ENCODE measurements around the gene IGFL3.

IGFL3 gene

GRCh38 chr19:46082728-46083050 lies 41.8 kb downstream of the IGFL3 start:
- H2AFZ ChIP-seq (ENCODE audit: low read length): no peak overlapping the region
- H3K4me2 ChIP-seq (ENCODE audit: low read length): no peak overlapping the region
- peaks cover 3% of the 10 kb centered on the region; the same call in 1 of the 2 replicates for H3K27me3 ChIP-seq (ENCODE audit: insufficient read depth, low read length)

GRCh38 chr19:46081928-46082727 lies 42.4 kb downstream of the IGFL3 start:
- no peak overlapping the region for H2AFZ ChIP-seq (ENCODE audit: low read length)
- no peaks in the 10 kb centered on the region for H3K4me1 ChIP-seq (ENCODE audit: insufficient read depth, low read length, severe bottlenecking)
- no peak overlapping the region for H3K4me3 ChIP-seq (ENCODE audit: low read depth, low read length, poor library complexity, severe bottlenecking)
- H3K27ac ChIP-seq (ENCODE audit: low read depth, low read length, poor library complexity, severe bottlenecking): no peak overlapping the region
- no peaks in the 10 kb centered on the region for H3K27me3 ChIP-seq (ENCODE audit: insufficient read depth, low read length)
- H3K9ac ChIP-seq (ENCODE audit: low read length): no peak overlapping the region
- no peaks in the 10 kb centered on the region for H3K79me2 ChIP-seq (ENCODE audit: insufficient read depth, low read length)
- H3K36me3 ChIP-seq (ENCODE audit: insufficient read depth, low read length): no peaks in the 10 kb centered on the region
- H3K4me2 ChIP-seq (ENCODE audit: low read length): no peak overlapping the region
- H4K20me1 ChIP-seq (ENCODE audit: insufficient read depth, low read length): no peaks in the 10 kb centered on the region
- no peaks in the 10 kb centered on the region for H3F3A ChIP-seq (ENCODE audit: insufficient read depth, low read length)
- H3K9me3 ChIP-seq (ENCODE audit: low read length): no peaks in the 10 kb centered on the region
- H3K9me2 ChIP-seq (ENCODE audit: low read depth, low read length): no peaks in the 10 kb centered on the region
- TF ChIP-seq EZH2 (IDR thresholded peaks at IDR 0.05; ENCODE audit: borderline replicate concordance, low read length) (no peak), CTCF (IDR thresholded peaks at IDR 0.05; ENCODE audit: low read length) (peak; percentile 61)

More at GRCh38 chr19:46082728-46083050, 41.8 kb downstream of the IGFL3 start:
- Histone ChIP-seq H3K4me3 (ENCODE audit: low read depth, low read length, poor library complexity, severe bottlenecking) (no peak overlapping the region), H3K9ac (ENCODE audit: low read length) (no peak overlapping the region), H4K20me1 (ENCODE audit: insufficient read depth, low read length) (no peaks in the 10 kb centered on the region), H3K36me3 (ENCODE audit: insufficient read depth, low read length) (no peaks in the 10 kb centered on the region), H3K9me3 (ENCODE audit: low read length) (no peaks in the 10 kb centered on the region), H3F3A (ENCODE audit: insufficient read depth, low read length) (no peaks in the 10 kb centered on the region), H3K79me2 (ENCODE audit: insufficient read depth, low read length) (no peaks in the 10 kb centered on the region), H3K4me1 (ENCODE audit: insufficient read depth, low read length, severe bottlenecking) (no peaks in the 10 kb centered on the region), H3K27ac (ENCODE audit: low read depth, low read length, poor library complexity, severe bottlenecking) (no peak overlapping the region), H3K9me2 (ENCODE audit: low read depth, low read length) (no peaks in the 10 kb centered on the region)
- no peak for TF ChIP-seq CTCF (IDR thresholded peaks at IDR 0.05; ENCODE audit: low read length)
- no peak for TF ChIP-seq EZH2 (IDR thresholded peaks at IDR 0.05; ENCODE audit: borderline replicate concordance, low read length)

- TF ChIP-seq CTCF (IDR thresholded peaks at IDR 0.05; ENCODE audit: low read length) (no peak), EZH2 (IDR thresholded peaks at IDR 0.05; ENCODE audit: borderline replicate concordance, low read length) (no peak)
- Histone ChIP-seq H3K9ac (ENCODE audit: low read length) (no peak overlapping the region), H3K27ac (ENCODE audit: low read depth, low read length, poor library complexity, severe bottlenecking) (no peak overlapping the region), H3K4me1 (ENCODE audit: insufficient read depth, low read length, severe bottlenecking) (no peaks in the 10 kb centered on the region), H2AFZ (ENCODE audit: low read length) (no peak overlapping the region), H3K9me2 (ENCODE audit: low read depth, low read length) (no peaks in the 10 kb centered on the region), H3K4me2 (ENCODE audit: low read length) (no peak overlapping the region), H3K4me3 (ENCODE audit: low read depth, low read length, poor library complexity, severe bottlenecking) (no peak overlapping the region), H4K20me1 (ENCODE audit: insufficient read depth, low read length) (no peaks in the 10 kb centered on the region), H3K27me3 (ENCODE audit: insufficient read depth, low read length) (no peaks in the 10 kb centered on the region), H3F3A (ENCODE audit: insufficient read depth, low read length) (no peaks in the 10 kb centered on the region), H3K36me3 (ENCODE audit: insufficient read depth, low read length) (no peaks in the 10 kb centered on the region), H3K9me3 (ENCODE audit: low read length) (no peaks in the 10 kb centered on the region), H3K79me2 (ENCODE audit: insufficient read depth, low read length) (no peaks in the 10 kb centered on the region)
Measured at GRCh38 chr19:46080561-46080960, 43.9 kb downstream of the IGFL3 start.
